Mesodermal cell (in vitro differentiated cells): Measurements from ENCODE around the gene ELAVL1.

Experiments
- H3K27ac ChIP-seq: 2 replicates; pipeline ENCODE4 v1.7.0; 2013; ENCODE audit warnings: mild to moderate bottlenecking, low read depth, low read length, moderate library complexity; ENCODE audit not compliant: severe bottlenecking
- H3K36me3 ChIP-seq: 2 replicates; pipeline ENCODE4 v1.7.1; 2013; ENCODE audit warnings: mild to moderate bottlenecking, low read length, moderate library complexity; ENCODE audit not compliant: control insufficient read depth, insufficient read depth
- H3K4me1 ChIP-seq: one replicate; pipeline ENCODE4 v1.7.1; 2013; ENCODE audit warnings: mild to moderate bottlenecking, low read length; ENCODE audit not compliant: insufficient read depth, control insufficient read depth, poor library complexity, severe bottlenecking
- H3K4me3 ChIP-seq: 2 replicates; pipeline ENCODE4 v1.7.0; 2013; ENCODE audit warnings: low read length, control low read depth, mild to moderate bottlenecking; ENCODE audit not compliant: insufficient read depth, poor library complexity, severe bottlenecking; ENCODE audit errors: extremely low read depth
- H3K9me3 ChIP-seq: 2 replicates; pipeline ENCODE4 v1.7.1; 2013; ENCODE audit warnings: mild to moderate bottlenecking, low read length, moderate library complexity; ENCODE audit not compliant: control insufficient read depth
- WGBS, 2 experiments: methylation state at CpG; one replicate each; pipeline ENCODE4 v1.1.5; 2013; ENCODE audit warnings: missing lambda C conversion rate in 2 of 2; ENCODE audit not compliant: insufficient coverage in 2 of 2; 5-methylcytosine and 5-hydroxymethylcytosine counted together

Gene ELAVL1

GRCh38 chr19:7995810-7996158 is 9.7 kb downstream of the ELAVL1 start:
- 82% methylated on average over 2 of the region's 3 CpGs; no CpG with 5 or more reads in 1 of the 2 experiments for WGBS, 2 experiments
- peaks cover 68% of the 10 kb centered on the region for H3K36me3 ChIP-seq

GRCh38 chr19:7994928-7995809 is 10.3 kb downstream of the ELAVL1 start:
- Histone ChIP-seq H3K4me3 (no peak overlapping the region), H3K27ac (no peak overlapping the region), H3K9me3 (no peaks in the 10 kb centered on the region), H3K4me1 (peaks cover 5% of the 10 kb centered on the region), H3K36me3 (peaks cover 70% of the 10 kb centered on the region)
- 93 to 95% methylated on average over 4 to 5 of the region's 9 CpGs for WGBS, 2 experiments

More at GRCh38 chr19:7995810-7996158, 9.7 kb downstream of the ELAVL1 start:
- H3K9me3 ChIP-seq = no peaks in the 10 kb centered on the region
- H3K4me1 ChIP-seq = peaks cover 5% of the 10 kb centered on the region
- H3K27ac ChIP-seq = no peak overlapping the region
- no peak overlapping the region for H3K4me3 ChIP-seq

GRCh38 chr19:7994114-7994513 is 11.3 kb downstream of the ELAVL1 start:
- Histone ChIP-seq H3K9me3 (no peaks in the 10 kb centered on the region), H3K27ac (no peak overlapping the region), H3K36me3 (peaks cover 70% of the 10 kb centered on the region), H3K4me3 (no peak overlapping the region), H3K4me1 (peaks cover 9% of the 10 kb centered on the region)
- 92 to 98% methylated on average over 3 of the region's 6 CpGs for WGBS, 2 experiments

- WGBS, 2 experiments = 95 to 97% methylated on average over 10 to 11 of the region's 11 CpGs
- peaks cover 70% of the 10 kb centered on the region for H3K36me3 ChIP-seq
- H3K27ac ChIP-seq = no peak overlapping the region
- H3K9me3 ChIP-seq = no peaks in the 10 kb centered on the region
- peaks cover 15% of the 10 kb centered on the region for H3K4me1 ChIP-seq
- no peak overlapping the region for H3K4me3 ChIP-seq
These were observed 11.9 kb downstream of the ELAVL1 start for GRCh38 chr19:7993560-7993959.

GRCh38 chr19:7992575-7992974 is 12.9 kb downstream of the ELAVL1 start:
- no peak overlapping the region for H3K4me3 ChIP-seq
- 89 to 97% methylated on average over 5 to 9 of the region's 10 CpGs for WGBS, 2 experiments
- peaks cover 70% of the 10 kb centered on the region for H3K36me3 ChIP-seq
- no peak overlapping the region for H3K27ac ChIP-seq
- peaks cover 25% of the 10 kb centered on the region for H3K4me1 ChIP-seq
- H3K9me3 ChIP-seq = no peaks in the 10 kb centered on the region

- peak overlapping the region; percentile 62 for H3K27ac ChIP-seq
- 88 to 97% methylated on average over 8 to 12 of the region's 12 CpGs for WGBS, 2 experiments
- peaks cover 90% of the 10 kb centered on the region for H3K36me3 ChIP-seq
- no peaks in the 10 kb centered on the region for H3K9me3 ChIP-seq
- no peak overlapping the region for H3K4me3 ChIP-seq
- H3K4me1 ChIP-seq = peaks cover 36% of the 10 kb centered on the region
These were observed 16.3 kb downstream of the ELAVL1 start for GRCh38 chr19:7989071-7989575.

- Histone ChIP-seq H3K27ac (peak overlapping the region; percentile 59), H3K4me3 (no peak overlapping the region), H3K4me1 (peaks cover 32% of the 10 kb centered on the region), H3K36me3 (peaks cover 93% of the 10 kb centered on the region), H3K9me3 (no peaks in the 10 kb centered on the region)
- 90 to 94% methylated on average over 3 to 5 of the region's 5 CpGs for WGBS, 2 experiments
These were observed 17.1 kb downstream of the ELAVL1 start for GRCh38 chr19:7988307-7988706.

GRCh38 chr19:7987114-7987768 is 18.2 kb downstream of the ELAVL1 start:
- Histone ChIP-seq H3K4me1 (peaks cover 31% of the 10 kb centered on the region), H3K27ac (no peak overlapping the region), H3K4me3 (no peak overlapping the region), H3K36me3 (peaks cover 95% of the 10 kb centered on the region), H3K9me3 (no peaks in the 10 kb centered on the region)
- WGBS, 2 experiments = 95 to 97% methylated on average over 9 to 16 of the region's 17 CpGs

- WGBS, 2 experiments = 97 to 98% methylated on average over 16 to 18 of the region's 23 CpGs
- Histone ChIP-seq H3K4me1 (peaks cover 31% of the 10 kb centered on the region), H3K27ac (no peak overlapping the region), H3K9me3 (no peaks in the 10 kb centered on the region), H3K36me3 (peaks cover 98% of the 10 kb centered on the region), H3K4me3 (no peak overlapping the region)
These were observed 18.9 kb downstream of the ELAVL1 start for GRCh38 chr19:7986321-7987113.

GRCh38 chr19:7985481-7985911 is 19.9 kb downstream of the ELAVL1 start:
- whole genome bisulfite sequencing, 2 experiments = 95 to 99% methylated on average over 3 to 7 of the region's 7 CpGs
- peaks cover 98% of the 10 kb centered on the region for H3K36me3 ChIP-seq
- H3K4me3 ChIP-seq = no peak overlapping the region
- no peaks in the 10 kb centered on the region for H3K9me3 ChIP-seq
- H3K27ac ChIP-seq = no peak overlapping the region
- H3K4me1 ChIP-seq = peaks cover 31% of the 10 kb centered on the region
